RPMI8226 (cell line): ENCODE results near the gene GRIP2.

Source experiments
- DNase-seq: peaks from one replicate; pipeline ENCODE4 v3.0.0-alpha.2; 2015

GRIP2 gene

GRCh38 chr3:14561051-14561960 is 21.2 kb upstream of the GRIP2 start:
- no peak for DNase-seq

GRCh38 chr3:14560110-14560509 is 20.0 kb upstream of the GRIP2 start:
- DNase-seq = no peak

- DNase-seq = no peak
Measured at GRCh38 chr3:14558029-14558428, 17.9 kb upstream of the GRIP2 start.

- DNase-seq = peak; percentile 21
Measured at GRCh38 chr3:14555835-14556234, 15.7 kb upstream of the GRIP2 start.

GRCh38 chr3:14554715-14555114 is 14.6 kb upstream of the GRIP2 start:
- DNase-seq = no peak

- DNase-seq = no peak
Measured at GRCh38 chr3:14553871-14554270, 13.7 kb upstream of the GRIP2 start.

GRCh38 chr3:14552717-14553116 is 12.6 kb upstream of the GRIP2 start:
- DNase-seq = no peak

GRCh38 chr3:14552041-14552648 is 12.0 kb upstream of the GRIP2 start:
- no peak for DNase-seq

- DNase-seq = no peak
Measured at GRCh38 chr3:14550651-14551611, 10.8 kb upstream of the GRIP2 start.

GRCh38 chr3:14550181-14550580 is 10.0 kb upstream of the GRIP2 start:
- no peak for DNase-seq

GRCh38 chr3:14549256-14549919 is 9.2 kb upstream of the GRIP2 start:
- DNase-seq = peak; percentile 58

- peak; percentile 75 for DNase-seq
Measured at GRCh38 chr3:14548321-14548729, 8.2 kb upstream of the GRIP2 start.

GRCh38 chr3:14547693-14548092 is 7.6 kb upstream of the GRIP2 start:
- no peak for DNase-seq

- no peak for DNase-seq
Measured at GRCh38 chr3:14546041-14546440, 5.9 kb upstream of the GRIP2 start.

- no peak for DNase-seq
Measured at GRCh38 chr3:14545251-14545635, 5.1 kb upstream of the GRIP2 start.

- no peak for DNase-seq
Measured at GRCh38 chr3:14544282-14545250, 4.4 kb upstream of the GRIP2 start.

GRCh38 chr3:14543446-14543845 is 3.3 kb upstream of the GRIP2 start:
- DNase-seq = no peak

GRCh38 chr3:14542656-14543055 is 2.5 kb upstream of the GRIP2 start:
- DNase-seq = no peak

- no peak for DNase-seq
Measured at GRCh38 chr3:14541646-14542045, 1.5 kb upstream of the GRIP2 start.

- no peak for DNase-seq
Measured at GRCh38 chr3:14540821-14541385, 761 bp upstream of the GRIP2 start.

- DNase-seq = no peak
Measured at GRCh38 chr3:14539384-14539741, 779 bp downstream of the GRIP2 start.
